DOHH2 (cell line): ENCODE measurements around the gene HDHD2.

ENCODE experiments used
- H3F3A ChIP-seq: fragments of 200-600 bp; sonication (generic), shearing (Covaris generic); 2 replicates; pipeline ENCODE4 v1.6.0; 2016; ENCODE audit warnings: antibody characterized with exemption, mild to moderate bottlenecking; ENCODE audit not compliant: control insufficient read depth, insufficient read depth
- H3K27ac ChIP-seq: fragments of 200-600 bp; sonication (generic); 2 replicates; pipeline ENCODE4 v1.5.1; 2014; ENCODE audit warnings: low read depth, mild to moderate bottlenecking, low read length, moderate library complexity
- H3K27me3 ChIP-seq: fragments of 200-600 bp; sonication (generic); 2 replicates; pipeline ENCODE4 v1.6.1; 2014; ENCODE audit warnings: mild to moderate bottlenecking, low read length, mixed read lengths; ENCODE audit not compliant: control insufficient read depth
- H3K36me3 ChIP-seq: fragments of 200-600 bp; sonication (generic); 2 replicates; pipeline ENCODE4 v1.6.1; 2014; ENCODE audit warnings: mild to moderate bottlenecking, low read length, moderate library complexity, mixed read lengths; ENCODE audit not compliant: control insufficient read depth
- H3K4me1 ChIP-seq: fragments of 200-600 bp; sonication (generic); 2 replicates; pipeline ENCODE4 v1.6.1; 2014; ENCODE audit warnings: mild to moderate bottlenecking, low read length, mixed read lengths; ENCODE audit not compliant: control insufficient read depth
- H3K4me2 ChIP-seq: fragments of 200-600 bp; sonication (generic); 2 replicates; pipeline ENCODE4 v1.6.0; 2014; ENCODE audit warnings: mild to moderate bottlenecking, low read length, moderate library complexity
- H3K4me3 ChIP-seq: fragments of 200-600 bp; sonication (generic); 2 replicates; pipeline ENCODE4 v1.5.1; 2014; ENCODE audit warnings: mild to moderate bottlenecking, low read length, mixed read lengths
- H3K79me2 ChIP-seq: fragments of 200-600 bp; sonication (generic); 2 replicates; pipeline ENCODE4 v1.6.1; 2014; ENCODE audit warnings: mild to moderate bottlenecking, low read length, mixed read lengths; ENCODE audit not compliant: control insufficient read depth
- H3K9me2 ChIP-seq: fragments of 200-600 bp; sonication (generic); replicated peaks from 2 replicates; pipeline ENCODE4 v1.6.1; 2014; ENCODE audit warnings: mild to moderate bottlenecking, low read length, mixed read lengths; ENCODE audit not compliant: control insufficient read depth
- H3K9me3 ChIP-seq: fragments of 200-600 bp; sonication (generic); 2 replicates; pipeline ENCODE4 v1.6.1; 2014; ENCODE audit warnings: antibody characterized with exemption, low read length, mixed read lengths; ENCODE audit not compliant: control insufficient read depth, insufficient read depth
- H4K20me1 ChIP-seq: fragments of 200-600 bp; sonication (generic); 2 replicates; pipeline ENCODE4 v1.6.0; 2014; ENCODE audit warnings: low read depth, mild to moderate bottlenecking, antibody characterized with exemption, low read length, moderate library complexity; ENCODE audit not compliant: control insufficient read depth, insufficient read depth
- CTCF ChIP-seq: fragments of 200-600 bp; sonication (generic); IDR thresholded peaks from one replicate; pipeline ENCODE4 v1.5.1; 2014; ENCODE audit warnings: antibody characterized with exemption, mild to moderate bottlenecking, low read depth, low read length; ENCODE audit not compliant: poor library complexity, severe bottlenecking
- EZH2phosphoT487 ChIP-seq: fragments of 200-600 bp; sonication (generic); IDR thresholded peaks from 2 replicates; pipeline ENCODE4 v1.6.1; 2017; ENCODE audit warnings: borderline replicate concordance, mild to moderate bottlenecking, antibody characterized with exemption, low read length, moderate library complexity, mixed read lengths

The HDHD2 gene

GRCh38 chr18:47115205-47115604, 35.1 kb downstream of the HDHD2 start:
- Histone ChIP-seq H4K20me1 (no peaks in the 10 kb centered on the region), H3K9me3 (no peaks in the 10 kb centered on the region), H3K79me2 (no peaks in the 10 kb centered on the region), H3K4me3 (no peak overlapping the region), H3K36me3 (peaks cover 27% of the 10 kb centered on the region), H3K4me1 (no peaks in the 10 kb centered on the region), H3K27me3 (no peaks in the 10 kb centered on the region), H3K4me2 (no peak overlapping the region), H3K9me2 (no peaks in the 10 kb centered on the region), H3K27ac (no peak overlapping the region), H3F3A (no peaks in the 10 kb centered on the region)
- TF ChIP-seq CTCF (no peak), EZH2phosphoT487 (no peak)

- no peak overlapping the region for H3K4me3 ChIP-seq
- no peaks in the 10 kb centered on the region for H3K4me1 ChIP-seq
- no peak overlapping the region for H3K4me2 ChIP-seq
- no peaks in the 10 kb centered on the region for H3K9me2 ChIP-seq
- H3K79me2 ChIP-seq = no peaks in the 10 kb centered on the region
- peaks cover 27% of the 10 kb centered on the region for H3K36me3 ChIP-seq
- H3F3A ChIP-seq = no peaks in the 10 kb centered on the region
- H3K9me3 ChIP-seq = no peaks in the 10 kb centered on the region
- TF ChIP-seq EZH2phosphoT487 (no peak), CTCF (no peak)
- no peaks in the 10 kb centered on the region for H4K20me1 ChIP-seq
- H3K27ac ChIP-seq = no peak overlapping the region
- H3K27me3 ChIP-seq = no peaks in the 10 kb centered on the region
Observed at GRCh38 chr18:47113796-47114540, 36.3 kb downstream of the HDHD2 start.

GRCh38 chr18:47110492-47111274, 39.6 kb downstream of the HDHD2 start:
- no peaks in the 10 kb centered on the region for H3K4me1 ChIP-seq
- no peak for TF ChIP-seq CTCF
- TF ChIP-seq EZH2phosphoT487 = no peak
- no peaks in the 10 kb centered on the region for H3K9me2 ChIP-seq

More at GRCh38 chr18:47110492-47111274, 39.6 kb downstream of the HDHD2 start:
- Histone ChIP-seq H3K27ac (no peak overlapping the region), H3K79me2 (no peaks in the 10 kb centered on the region), H4K20me1 (no peaks in the 10 kb centered on the region), H3K4me2 (no peak overlapping the region), H3K4me3 (no peak overlapping the region), H3K36me3 (peaks cover 31% of the 10 kb centered on the region), H3F3A (no peaks in the 10 kb centered on the region), H3K27me3 (no peaks in the 10 kb centered on the region), H3K9me3 (no peaks in the 10 kb centered on the region)
